SK-N-SH (cell line): Measurements from ENCODE around the gene PARP1. TPM values are rescaled to one million over a fixed set of nuclear protein-coding genes. Genes with fewer than 3 reads are reported as not detected.

Experiments
- CTCF ChIA-PET: fragments of 300-600, 350-600 bp; formaldehyde crosslinking; extraction: SDS; loops from one replicate; lab custom pipeline; 2021; lab: Yijun Ruan, JAX
- POLR2A ChIA-PET: fragments of 350-600 bp; sonication (Branson Sonifier 250); formaldehyde crosslinking; extraction: SDS; loops from one replicate; lab custom pipeline; 2020; ENCODE audit warnings: antibody characterized with exemption, inconsistent platforms; lab: Yijun Ruan, JAX
- DNase-seq: peaks from one replicate; pipeline ENCODE4 v3.0.0; 2012
- H2AFZ ChIP-seq: fragments of 200-600 bp; sonication (generic); 2 replicates; pipeline ENCODE4 v1.8.1; 2016; ENCODE audit warnings: antibody characterized with exemption, mild to moderate bottlenecking, low read depth
- H3F3A ChIP-seq: fragments of 200-600 bp; sonication (generic); replicated peaks from 2 replicates; pipeline ENCODE3; 2016; ENCODE audit warnings: antibody characterized with exemption, mild to moderate bottlenecking; ENCODE audit not compliant: insufficient read depth
- H3K27ac ChIP-seq, 2 experiments: fragments of 200-500 bp in 1 of 2; fragments of 200-600 bp in 1 of 2; sonication (Bioruptor generic) in 1 of 2; sonication (generic), shearing (Covaris generic) in 1 of 2; 2 replicates each; pipeline versions ENCODE4 v1.5.1 to v1.6.1; 2014 to 2016; ENCODE audit warnings: low read depth in 2 of 2, inconsistent platforms in 1 of 2, low read length in 1 of 2, mild to moderate bottlenecking in 1 of 2, mixed read lengths in 1 of 2
- H3K27me3 ChIP-seq: fragments of 200-600 bp; sonication (generic), shearing (Covaris generic); 2 replicates; pipeline ENCODE4 v1.6.1; 2016; ENCODE audit warnings: mixed run types; ENCODE audit not compliant: insufficient read depth
- H3K36me3 ChIP-seq, 2 experiments: fragments of 200-500 bp in 1 of 2; fragments of 200-600 bp in 1 of 2; sonication (Bioruptor generic) in 1 of 2; sonication (generic) in 1 of 2; replicated peaks in 1 of 2; 2 replicates each; pipeline versions ENCODE3 to v1.5.1; 2014 to 2016; ENCODE audit warnings: low read length in 1 of 2, mild to moderate bottlenecking in 1 of 2; ENCODE audit not compliant: insufficient read depth in 2 of 2, control insufficient read depth in 1 of 2
- H3K4me1 ChIP-seq, 2 experiments: fragments of 200-500 bp in 1 of 2; fragments of 200-600 bp in 1 of 2; sonication (Bioruptor generic) in 1 of 2; sonication (generic), shearing (Covaris generic) in 1 of 2; 2 replicates each; pipeline versions ENCODE4 v1.5.1 to v1.6.1; 2014 to 2016; ENCODE audit warnings: low read depth in 1 of 2, low read length in 1 of 2, mixed run types in 1 of 2; ENCODE audit not compliant: insufficient read depth in 2 of 2, control insufficient read depth in 1 of 2
- H3K4me2 ChIP-seq: fragments of 200-600 bp; sonication (generic), shearing (Covaris generic); 2 replicates; pipeline ENCODE4 v1.6.1; 2017; ENCODE audit warnings: mixed run types
- H3K4me3 ChIP-seq, 2 experiments: fragments of 200-500 bp in 1 of 2; fragments of 200-600 bp in 1 of 2; sonication (Bioruptor generic) in 1 of 2; sonication (generic), shearing (Covaris generic) in 1 of 2; 2 replicates each; pipeline versions ENCODE4 v1.5.1 to v1.8.1; 2014 to 2016; ENCODE audit warnings: low read depth in 2 of 2, inconsistent platforms in 1 of 2, low read length in 1 of 2, mild to moderate bottlenecking in 1 of 2, mixed read lengths in 1 of 2, moderate library complexity in 1 of 2
- H3K79me2 ChIP-seq: fragments of 200-600 bp; sonication (generic); 2 replicates; pipeline ENCODE4 v1.8.1; 2017; ENCODE audit warnings: mild to moderate bottlenecking; ENCODE audit not compliant: insufficient read depth
- H3K9ac ChIP-seq: fragments of 200-600 bp; sonication (generic); 2 replicates; pipeline ENCODE4 v1.6.1; 2017; ENCODE audit warnings: mixed run types
- H3K9me2 ChIP-seq: fragments of 200-600 bp; sonication (generic); 2 replicates; pipeline ENCODE4 v1.6.1; 2017; ENCODE audit warnings: mixed run types
- H3K9me3 ChIP-seq: fragments of 200-600 bp; sonication (generic); 2 replicates; pipeline ENCODE4 v1.6.1; 2017; ENCODE audit warnings: mixed run types, mild to moderate bottlenecking, moderate library complexity
- H4K20me1 ChIP-seq: fragments of 200-600 bp; sonication (generic); 2 replicates; pipeline ENCODE4 v1.6.1; 2017; ENCODE audit warnings: mild to moderate bottlenecking, mixed run types; ENCODE audit not compliant: insufficient read depth
- CHD2 ChIP-seq: fragments of 150-350 bp; IDR thresholded peaks from 2 replicates; pipeline ENCODE4 v1.6.1; 2018; ENCODE audit warnings: low read length; ENCODE audit not compliant: partially characterized antibody
- CTCF ChIP-seq: fragments of 200-600 bp; sonication (generic); IDR thresholded peaks from 2 replicates; pipeline ENCODE4 v1.6.1; 2017; ENCODE audit warnings: antibody characterized with exemption, mild to moderate bottlenecking, moderate library complexity
- ELF1 ChIP-seq: IDR thresholded peaks from 2 replicates; pipeline ENCODE4 v1.4.0; 2012
- EP300 ChIP-seq, 2 experiments: IDR thresholded peaks; 2 replicates each; pipeline versions ENCODE4 v1.4.0 to v1.6.1; 2012; ENCODE audit warnings: borderline replicate concordance in 1 of 2, low read depth in 1 of 2, low read length in 1 of 2
- EZH2phosphoT487 ChIP-seq: fragments of 200-600 bp; sonication (generic); IDR thresholded peaks from 2 replicates; pipeline ENCODE4 v1.6.1; 2017; ENCODE audit warnings: low read depth, mixed run types, mild to moderate bottlenecking, antibody characterized with exemption, moderate library complexity, borderline replicate concordance
- JUND ChIP-seq: IDR thresholded peaks from 2 replicates; pipeline ENCODE4 v1.4.0; 2012
- NFIC ChIP-seq: IDR thresholded peaks from 2 replicates; pipeline ENCODE4 v1.4.0; 2012; ENCODE audit warnings: borderline replicate concordance
- NRF1 ChIP-seq: IDR thresholded peaks from 2 replicates; pipeline ENCODE4 v1.6.1; 2012; ENCODE audit warnings: low read depth, mild to moderate bottlenecking, low read length
- PBX3 ChIP-seq: IDR thresholded peaks from 2 replicates; pipeline ENCODE4; 2012
- POLR2AphosphoS5 ChIP-seq: IDR thresholded peaks from 2 replicates; pipeline ENCODE4 v1.6.1; 2012; ENCODE audit warnings: low read depth, low read length
- RCOR1 ChIP-seq: fragments of 150-350 bp; IDR thresholded peaks from 2 replicates; pipeline ENCODE4 v1.6.1; 2017; ENCODE audit warnings: antibody characterized with exemption, low read length
- SIN3A ChIP-seq: IDR thresholded peaks from 2 replicates; pipeline ENCODE4 v1.6.1; 2012; ENCODE audit warnings: low read depth, mild to moderate bottlenecking, low read length, moderate library complexity, borderline replicate concordance
- TAF1 ChIP-seq: IDR thresholded peaks from 2 replicates; pipeline ENCODE4 v1.6.1; 2012; ENCODE audit warnings: low read depth, mild to moderate bottlenecking, low read length, moderate library complexity, borderline replicate concordance
- TCF12 ChIP-seq: IDR thresholded peaks from 2 replicates; pipeline ENCODE4 v1.4.0; 2012
- USF1 ChIP-seq: IDR thresholded peaks from 2 replicates; pipeline ENCODE4 v1.4.0; 2012; ENCODE audit warnings: low read depth, borderline replicate concordance
- USF2 ChIP-seq: fragments of 150-350 bp; IDR thresholded peaks from 2 replicates; pipeline ENCODE4 v1.6.1; 2017; ENCODE audit warnings: antibody characterized with exemption, low read length, low read depth, borderline replicate concordance
- WGBS: methylation state at CpG from one replicate; pipeline ENCODE4 v1.1.6; 2017; ENCODE audit warnings: low lambda C conversion rate; 5-methylcytosine and 5-hydroxymethylcytosine counted together
- polyA plus RNA-seq, 3 experiments: library from polyadenylated mRNA; depleted of rRNA; stranded (reverse); fragments of >200 nt; gene quantifications; 2 replicates each; pipeline ENCODE4 v1.2.3, GENCODE V29; 2012
- TF ChIP-seq, protein P1 (sequence below): IDR thresholded peaks from 2 replicates; pipeline ENCODE4 v1.6.1; 2012; ENCODE audit warnings: mild to moderate bottlenecking, low read depth, low read length, moderate library complexity
- TF ChIP-seq, protein P2 (sequence below): IDR thresholded peaks from 2 replicates; pipeline ENCODE4 v1.4.0; 2012; ENCODE audit warnings: low read depth

The PARP1 gene
- polyA plus RNA-seq, 1 of the 3 experiments (the other 2 are of a cell fraction), result 239 TPM

DNA sequence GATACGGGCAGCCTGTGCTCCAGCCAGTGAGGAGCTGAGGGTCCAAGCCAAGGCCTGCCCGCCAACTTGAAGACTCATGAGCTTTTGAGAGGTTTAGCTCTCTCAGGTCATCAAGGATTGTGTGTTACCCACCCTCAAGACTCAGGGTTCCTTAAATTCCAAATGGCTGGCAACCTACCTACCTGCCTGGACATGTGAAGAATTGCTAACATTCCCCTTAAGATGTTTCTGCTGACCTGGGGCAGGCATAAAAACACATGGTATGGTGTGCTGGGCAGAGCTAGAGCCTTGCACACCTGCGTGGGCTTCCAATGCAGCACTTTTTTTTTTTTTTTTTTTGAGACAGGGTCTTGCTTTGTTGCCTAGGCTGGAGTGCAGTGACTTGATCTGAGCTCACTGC is 17.2 kb downstream of the PARP1 start:
- Histone ChIP-seq H3K9me2 (no peaks in the 10 kb centered on the region), H3K36me3 (peaks cover 25 to 83% of the 10 kb centered on the region in 2 experiments), H3K4me3 (no peak overlapping the region), H2AFZ (no peak overlapping the region), H3K9ac (no peak overlapping the region), H3K9me3 (no peaks in the 10 kb centered on the region), H4K20me1 (no peaks in the 10 kb centered on the region), H3K4me2 (no peak overlapping the region), H3K4me1 (no peaks in the 10 kb centered on the region), H3F3A (no peaks in the 10 kb centered on the region), H3K79me2 (peaks cover 30% of the 10 kb centered on the region), H3K27me3 (no peaks in the 10 kb centered on the region), H3K27ac (no peak overlapping the region)
- no peak for DNase-seq
- TF ChIP-seq EP300 (IDR thresholded peaks at IDR 0.05; ENCODE audit: borderline replicate concordance in 1 of 2, low read depth in 1 of 2, low read length in 1 of 2) (no peak), ELF1 (no peak), USF1 (no peak), JUND (no peak), NFIC (no peak), PBX3 (no peak), EZH2phosphoT487 (no peak), USF2 (no peak), RCOR1 (no peak), TCF12 (no peak), CTCF (no peak), TAF1 (no peak), POLR2AphosphoS5 (no peak), SIN3A (no peak), CHD2 (no peak), NRF1 (no peak)
- TF ChIP-seq, protein P1, sequence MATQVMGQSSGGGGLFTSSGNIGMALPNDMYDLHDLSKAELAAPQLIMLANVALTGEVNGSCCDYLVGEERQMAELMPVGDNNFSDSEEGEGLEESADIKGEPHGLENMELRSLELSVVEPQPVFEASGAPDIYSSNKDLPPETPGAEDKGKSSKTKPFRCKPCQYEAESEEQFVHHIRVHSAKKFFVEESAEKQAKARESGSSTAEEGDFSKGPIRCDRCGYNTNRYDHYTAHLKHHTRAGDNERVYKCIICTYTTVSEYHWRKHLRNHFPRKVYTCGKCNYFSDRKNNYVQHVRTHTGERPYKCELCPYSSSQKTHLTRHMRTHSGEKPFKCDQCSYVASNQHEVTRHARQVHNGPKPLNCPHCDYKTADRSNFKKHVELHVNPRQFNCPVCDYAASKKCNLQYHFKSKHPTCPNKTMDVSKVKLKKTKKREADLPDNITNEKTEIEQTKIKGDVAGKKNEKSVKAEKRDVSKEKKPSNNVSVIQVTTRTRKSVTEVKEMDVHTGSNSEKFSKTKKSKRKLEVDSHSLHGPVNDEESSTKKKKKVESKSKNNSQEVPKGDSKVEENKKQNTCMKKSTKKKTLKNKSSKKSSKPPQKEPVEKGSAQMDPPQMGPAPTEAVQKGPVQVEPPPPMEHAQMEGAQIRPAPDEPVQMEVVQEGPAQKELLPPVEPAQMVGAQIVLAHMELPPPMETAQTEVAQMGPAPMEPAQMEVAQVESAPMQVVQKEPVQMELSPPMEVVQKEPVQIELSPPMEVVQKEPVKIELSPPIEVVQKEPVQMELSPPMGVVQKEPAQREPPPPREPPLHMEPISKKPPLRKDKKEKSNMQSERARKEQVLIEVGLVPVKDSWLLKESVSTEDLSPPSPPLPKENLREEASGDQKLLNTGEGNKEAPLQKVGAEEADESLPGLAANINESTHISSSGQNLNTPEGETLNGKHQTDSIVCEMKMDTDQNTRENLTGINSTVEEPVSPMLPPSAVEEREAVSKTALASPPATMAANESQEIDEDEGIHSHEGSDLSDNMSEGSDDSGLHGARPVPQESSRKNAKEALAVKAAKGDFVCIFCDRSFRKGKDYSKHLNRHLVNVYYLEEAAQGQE, result no peak
- TF ChIP-seq, protein P2, sequence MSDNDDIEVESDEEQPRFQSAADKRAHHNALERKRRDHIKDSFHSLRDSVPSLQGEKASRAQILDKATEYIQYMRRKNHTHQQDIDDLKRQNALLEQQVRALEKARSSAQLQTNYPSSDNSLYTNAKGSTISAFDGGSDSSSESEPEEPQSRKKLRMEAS, result no peak
- ChIA-PET CTCF (interaction anchor here (1.1 to 3.3 kb wide), 4 partner anchors 13 to 326 kb away, joined by 3 to 10 read pairs (median 3); partner anchors contain the start of gene PARP1), POLR2A (no interaction called here)
- 100% methylated on average over 3 of the region's 3 CpGs for WGBS
